CD4-positive, alpha-beta T cell treated with Interleukin-4 for 4 hours (primary cell): ENCODE measurements around the gene XIRP2.

Experiments
- DNase-seq: peaks from one replicate; pipeline ENCODE4 v3.0.0-alpha.2; 2020

XIRP2 gene

GRCh38 chr2:166888180-166888579 lies at the start of gene XIRP2:
Gene XIRP2 (plus strand): TSS chr2:166888480. CDS start chr2:166903483, 15,003 bp downstream.
- no peak for DNase-seq

- no peak for DNase-seq
These were observed 47.1 kb upstream of the XIRP2 start for GRCh38 chr2:166841152-166841551.

GRCh38 chr2:166841679-166842078 lies 46.6 kb upstream of the XIRP2 start:
- DNase-seq: no peak

GRCh38 chr2:166844111-166844510 lies 44.2 kb upstream of the XIRP2 start:
- no peak for DNase-seq

- no peak for DNase-seq
These were observed 25.7 kb upstream of the XIRP2 start for GRCh38 chr2:166862468-166863132.

GRCh38 chr2:166867874-166868514 lies 20.3 kb upstream of the XIRP2 start:
- DNase-seq: no peak

- DNase-seq: no peak
These were observed 17.9 kb upstream of the XIRP2 start for GRCh38 chr2:166870346-166870745.

GRCh38 chr2:166881177-166881576 lies 7.1 kb upstream of the XIRP2 start:
- no peak for DNase-seq

- DNase-seq: no peak
These were observed 5.4 kb upstream of the XIRP2 start for GRCh38 chr2:166882851-166883250.

GRCh38 chr2:166891727-166892126 lies 3.4 kb downstream of the XIRP2 start:
- DNase-seq: no peak

- DNase-seq: no peak
These were observed 4.1 kb downstream of the XIRP2 start for GRCh38 chr2:166892397-166892796.

GRCh38 chr2:166895243-166895642 lies 7.0 kb downstream of the XIRP2 start:
- DNase-seq: no peak

- no peak for DNase-seq
These were observed 9.4 kb downstream of the XIRP2 start for GRCh38 chr2:166897666-166898065.

GRCh38 chr2:166899676-166900075 lies 11.4 kb downstream of the XIRP2 start:
- DNase-seq: no peak

GRCh38 chr2:166900700-166901099 lies 12.4 kb downstream of the XIRP2 start:
- no peak for DNase-seq

GRCh38 chr2:166901336-166901735 lies 13.1 kb downstream of the XIRP2 start:
- no peak for DNase-seq

- no peak for DNase-seq
These were observed 28.7 kb downstream of the XIRP2 start for GRCh38 chr2:166916987-166917386.

GRCh38 chr2:166917415-166917814 lies 29.1 kb downstream of the XIRP2 start:
- DNase-seq: no peak

- DNase-seq: no peak
These were observed 33.1 kb downstream of the XIRP2 start for GRCh38 chr2:166921261-166921896.

- DNase-seq: no peak
These were observed 36.7 kb downstream of the XIRP2 start for GRCh38 chr2:166924967-166925366.

- DNase-seq: no peak
These were observed 38.4 kb downstream of the XIRP2 start for GRCh38 chr2:166926657-166927056.

- no peak for DNase-seq
These were observed 43.8 kb downstream of the XIRP2 start for GRCh38 chr2:166932032-166932431.

- DNase-seq: no peak
These were observed 46.5 kb downstream of the XIRP2 start for GRCh38 chr2:166934817-166935216.

GRCh38 chr2:166942377-166942776 lies 54.1 kb downstream of the XIRP2 start:
- DNase-seq: no peak
